CD14-positive monocyte (primary cell): ENCODE results near the gene STX18. TPM values are rescaled to one million over a fixed set of nuclear protein-coding genes. Genes with fewer than 3 reads are reported as not detected.

ENCODE experiments used
- DNase-seq, 3 donors: peaks; one replicate each; pipeline ENCODE4 v3.0.0-alpha.2; 2011 to 2022
- H2AFZ ChIP-seq: 2 replicates; pipeline ENCODE4 v1.6.0; 2012; ENCODE audit warnings: mild to moderate bottlenecking, low read depth, low read length, inconsistent platforms; ENCODE audit not compliant: insufficient read depth, poor library complexity, severe bottlenecking
- H3K27ac ChIP-seq, 2 donors: 1 replicate in 1 of 2; 2 replicates in 1 of 2; pipeline ENCODE4 v1.5.1; 2012 to 2013; ENCODE audit warnings: low read length in 2 of 2, control low read depth in 1 of 2, inconsistent platforms in 1 of 2, low read depth in 1 of 2, mild to moderate bottlenecking in 1 of 2
- H3K27me3 ChIP-seq, 2 donors: one replicate each; pipeline versions ENCODE4 v1.6.0 to v1.6.1; 2011 to 2013; ENCODE audit warnings: low read length in 2 of 2; ENCODE audit not compliant: control insufficient read depth in 2 of 2, insufficient read depth in 2 of 2
- H3K36me3 ChIP-seq, 2 donors: replicated peaks in 1 of 2; 1 replicate in 1 of 2; 2 replicates in 1 of 2; pipeline versions ENCODE4 v1.5.1 to v1.6.1; 2012 to 2013; ENCODE audit warnings: low read length in 2 of 2, control low read depth in 1 of 2, inconsistent platforms in 1 of 2, mild to moderate bottlenecking in 1 of 2; ENCODE audit not compliant: insufficient read depth in 2 of 2, control insufficient read depth in 1 of 2
- H3K4me1 ChIP-seq, 2 donors: 1 replicate in 1 of 2; 2 replicates in 1 of 2; pipeline versions ENCODE4 v1.5.1 to v1.6.1; 2012 to 2013; ENCODE audit warnings: low read length in 2 of 2, control low read depth in 1 of 2, inconsistent platforms in 1 of 2, mild to moderate bottlenecking in 1 of 2, moderate library complexity in 1 of 2; ENCODE audit not compliant: insufficient read depth in 2 of 2, control insufficient read depth in 1 of 2
- H3K4me2 ChIP-seq: replicated peaks from 2 replicates; pipeline ENCODE3; 2012; ENCODE audit warnings: low read length, moderate library complexity, mild to moderate bottlenecking; ENCODE audit not compliant: poor library complexity, severe bottlenecking; ENCODE audit errors: extremely low read depth
- H3K4me3 ChIP-seq, 3 experiments: fragments of 200-600 bp in 1 of 3; sonication (generic) in 1 of 3; replicated peaks in 1 of 3; 1 replicate in 2 of 3; 2 replicates in 1 of 3; pipeline ENCODE4 v1.5.1; 2011 to 2013; ENCODE audit warnings: low read length in 3 of 3, mild to moderate bottlenecking in 3 of 3, control low read depth in 2 of 3, low read depth in 2 of 3, inconsistent platforms in 1 of 3, moderate library complexity in 1 of 3
- H3K79me2 ChIP-seq: 2 replicates; pipeline ENCODE4 v1.6.0; 2012; ENCODE audit warnings: mild to moderate bottlenecking, control low read depth, inconsistent platforms, low read length, moderate library complexity; ENCODE audit not compliant: insufficient read depth
- H3K9ac ChIP-seq: 2 replicates; pipeline ENCODE4 v1.6.0; 2017; ENCODE audit warnings: low read length, mild to moderate bottlenecking; ENCODE audit not compliant: insufficient read depth, poor library complexity, severe bottlenecking
- H3K9me3 ChIP-seq, 2 donors: replicated peaks in 1 of 2; 1 replicate in 1 of 2; 2 replicates in 1 of 2; pipeline versions ENCODE4 v1.5.1 to v1.6.1; 2012 to 2013; ENCODE audit warnings: low read length in 2 of 2, control low read depth in 1 of 2; ENCODE audit not compliant: control insufficient read depth in 1 of 2, insufficient read depth in 1 of 2
- H4K20me1 ChIP-seq: 2 replicates; pipeline ENCODE4 v1.6.0; 2012; ENCODE audit warnings: mild to moderate bottlenecking, low read length, control low read depth, moderate library complexity; ENCODE audit not compliant: insufficient read depth
- H3K27ac Mint-ChIP-seq, 7 donors: one replicate each; pipeline ENCODE4 v1.8.0; 2020; ENCODE audit warnings: mild to moderate bottlenecking in 7 of 7, mixed read lengths in 7 of 7, moderate library complexity in 6 of 7, inconsistent platforms in 2 of 7
- H3K27me3 Mint-ChIP-seq, 3 donors: one replicate each; pipeline ENCODE4 v1.8.0; 2021 to 2022; ENCODE audit warnings: low read depth in 3 of 3, mild to moderate bottlenecking in 3 of 3, mixed read lengths in 3 of 3, moderate library complexity in 3 of 3, inconsistent platforms in 1 of 3
- H3K36me3 Mint-ChIP-seq, 2 donors: one replicate each; pipeline ENCODE4 v1.8.0; 2020; ENCODE audit warnings: mixed read lengths in 2 of 2, inconsistent platforms in 1 of 2, mild to moderate bottlenecking in 1 of 2
- H3K4me1 Mint-ChIP-seq: one replicate; pipeline ENCODE4 v1.8.0; 2020; ENCODE audit warnings: mild to moderate bottlenecking, mixed read lengths
- H3K4me3 Mint-ChIP-seq, 2 donors: one replicate each; pipeline ENCODE4 v1.8.0; 2020; ENCODE audit warnings: mild to moderate bottlenecking in 2 of 2, mixed read lengths in 2 of 2, moderate library complexity in 1 of 2
- H3K9me3 Mint-ChIP-seq, 7 donors: one replicate each; pipeline ENCODE4 v1.8.0; 2020 to 2022; ENCODE audit warnings: mixed read lengths in 7 of 7, mild to moderate bottlenecking in 6 of 7, moderate library complexity in 6 of 7, inconsistent platforms in 2 of 7
- WGBS: methylation state at CpG from one replicate; pipeline ENCODE4 v1.1.5; 2013; ENCODE audit warnings: missing lambda C conversion rate; ENCODE audit not compliant: insufficient coverage; 5-methylcytosine and 5-hydroxymethylcytosine counted together
- intact Hi-C, 2 donors: fragments of 100-400 bp; cut with micrococcal nuclease; formaldehyde crosslinking; loops; one replicate each; pipeline versions ENCODE4 v1.15.0 to v1.15.1; 2023
- polyA plus RNA-seq, 3 donors: library from polyadenylated mRNA; depleted of rRNA in 1 of 3; unstranded in 2 of 3; stranded (reverse) in 1 of 3; fragments of 300-500 nt in 2 of 3; fragments of >200 nt in 1 of 3; fragmentation: Illumina TruSeq in 2 of 3; gene quantifications; 1 replicate in 2 of 3; 2 replicates in 1 of 3; pipeline ENCODE4 v1.2.3, GENCODE V29; 2012 to 2021
- TF ChIP-seq, protein P1 (sequence below): fragments of 200-600 bp; IDR thresholded peaks from one replicate; pipeline ENCODE4 v1.8.0; 2022; ENCODE audit warnings: antibody characterized with exemption, mild to moderate bottlenecking

Gene STX18
- polyA plus RNA-seq, 3 donors = 19.0 to 24.1 (median 19.6) TPM

GRCh38 chr4:4391866-4392265 is 150.0 kb downstream of the STX18 start:
- Histone ChIP-seq H3K9ac (no peak overlapping the region), H3K4me1 (no peaks in the 10 kb centered on the region), H2AFZ (no peak overlapping the region), H4K20me1 (no peaks in the 10 kb centered on the region), H3K4me3 (no peak overlapping the region), H3K36me3 (no peaks in the 10 kb centered on the region), H3K27me3 (peaks cover 10 to 38% of the 10 kb centered on the region in 2 donors), H3K27ac (no peak overlapping the region), H3K9me3 (no peaks in the 10 kb centered on the region), H3K79me2 (no peaks in the 10 kb centered on the region), H3K4me2 (no peak overlapping the region)
- no peak for DNase-seq
- Mint-ChIP-seq H3K4me3 (no peak overlapping the region), H3K27me3 (peaks cover 34 to 63% (median 48%) of the 10 kb centered on the region in 3 donors), H3K9me3 (peaks cover 0 to 7% (median 0%) of the 10 kb centered on the region in 7 donors), H3K27ac (no peak overlapping the region), H3K36me3 (no peaks in the 10 kb centered on the region), H3K4me1 (peaks cover 4% of the 10 kb centered on the region)
- TF ChIP-seq, protein P1, sequence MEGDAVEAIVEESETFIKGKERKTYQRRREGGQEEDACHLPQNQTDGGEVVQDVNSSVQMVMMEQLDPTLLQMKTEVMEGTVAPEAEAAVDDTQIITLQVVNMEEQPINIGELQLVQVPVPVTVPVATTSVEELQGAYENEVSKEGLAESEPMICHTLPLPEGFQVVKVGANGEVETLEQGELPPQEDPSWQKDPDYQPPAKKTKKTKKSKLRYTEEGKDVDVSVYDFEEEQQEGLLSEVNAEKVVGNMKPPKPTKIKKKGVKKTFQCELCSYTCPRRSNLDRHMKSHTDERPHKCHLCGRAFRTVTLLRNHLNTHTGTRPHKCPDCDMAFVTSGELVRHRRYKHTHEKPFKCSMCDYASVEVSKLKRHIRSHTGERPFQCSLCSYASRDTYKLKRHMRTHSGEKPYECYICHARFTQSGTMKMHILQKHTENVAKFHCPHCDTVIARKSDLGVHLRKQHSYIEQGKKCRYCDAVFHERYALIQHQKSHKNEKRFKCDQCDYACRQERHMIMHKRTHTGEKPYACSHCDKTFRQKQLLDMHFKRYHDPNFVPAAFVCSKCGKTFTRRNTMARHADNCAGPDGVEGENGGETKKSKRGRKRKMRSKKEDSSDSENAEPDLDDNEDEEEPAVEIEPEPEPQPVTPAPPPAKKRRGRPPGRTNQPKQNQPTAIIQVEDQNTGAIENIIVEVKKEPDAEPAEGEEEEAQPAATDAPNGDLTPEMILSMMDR = no peak
- WGBS = 62% methylated on average over 2 of the region's 4 CpGs
- intact Hi-C loops = no loop called here

- TF ChIP-seq, protein P1 = no peak
- Histone ChIP-seq H3K4me1 (no peaks in the 10 kb centered on the region), H3K4me2 (no peak overlapping the region), H3K9me3 (no peaks in the 10 kb centered on the region), H2AFZ (no peak overlapping the region), H3K36me3 (no peaks in the 10 kb centered on the region), H3K79me2 (no peaks in the 10 kb centered on the region), H3K27ac (no peak overlapping the region), H3K4me3 (no peak overlapping the region), H3K27me3 (peaks cover 13 to 36% of the 10 kb centered on the region in 2 donors), H3K9ac (no peak overlapping the region), H4K20me1 (no peaks in the 10 kb centered on the region)
- WGBS = 81% methylated on average over 4 of the region's 11 CpGs
- H3K36me3 Mint-ChIP-seq = no peaks in the 10 kb centered on the region
- H3K27me3 Mint-ChIP-seq = peaks cover 32 to 64% (median 46%) of the 10 kb centered on the region in 3 donors
- intact Hi-C loops = no loop called here
- H3K4me1 Mint-ChIP-seq = peaks cover 4% of the 10 kb centered on the region
- H3K4me3 Mint-ChIP-seq = no peak overlapping the region
- no peak for DNase-seq
- H3K9me3 Mint-ChIP-seq = peaks cover 0 to 6% (median 2%) of the 10 kb centered on the region in 7 donors
- peak overlapping the region in 1 of 7 donors; percentile 77 for H3K27ac Mint-ChIP-seq
These were observed 151.2 kb downstream of the STX18 start for GRCh38 chr4:4390515-4391240.
